ENCODE data around the gene ADAMTS7. TPM values are rescaled to one million over a fixed set of nuclear protein-coding genes. Genes with fewer than 3 reads are reported as not detected.
"Not testable (repeated sequence)": the region's sequence is repeated elsewhere in the genome, so short reads cannot be mapped to it uniquely, and the experiment has no call there.

Gene ADAMTS7
- total RNA-seq, 1 experiment from 2014 or later, result 35.2 TPM

- DNase-seq (ENCODE audit: low read depth), result no peak
Measured at GRCh38 chr15:78831229-78832207, 20.3 kb upstream of the ADAMTS7 start.

- DNase-seq (ENCODE audit: low read depth), result no peak
Measured at GRCh38 chr15:78830514-78831228, 19.4 kb upstream of the ADAMTS7 start.

GRCh38 chr15:78828920-78829319 is 17.7 kb upstream of the ADAMTS7 start:
- no peak for DNase-seq (ENCODE audit: low read depth)

GRCh38 chr15:78822514-78822913 is 11.2 kb upstream of the ADAMTS7 start:
- DNase-seq (ENCODE audit: low read depth), result peak; percentile 21

- DNase-seq (ENCODE audit: low read depth), result no peak
Measured at GRCh38 chr15:78811825-78812183, 540 bp upstream of the ADAMTS7 start.

GRCh38 chr15:78810362-78811123 is 721 bp downstream of the ADAMTS7 start:
- DNase-seq (ENCODE audit: low read depth), result peak; percentile 55

- DNase-seq (ENCODE audit: low read depth), result no peak
Measured at GRCh38 chr15:78810003-78810361, 1.3 kb downstream of the ADAMTS7 start.

- DNase-seq (ENCODE audit: low read depth), result peak; percentile 47
Measured at GRCh38 chr15:78808550-78808949, 2.7 kb downstream of the ADAMTS7 start.

GRCh38 chr15:78807359-78807758 is 3.9 kb downstream of the ADAMTS7 start:
- DNase-seq (ENCODE audit: low read depth), result no peak

- DNase-seq (ENCODE audit: low read depth), result no peak
Measured at GRCh38 chr15:78804391-78804792, 6.9 kb downstream of the ADAMTS7 start.

GRCh38 chr15:78800806-78801205 is 10.5 kb downstream of the ADAMTS7 start:
- no peak for DNase-seq (ENCODE audit: low read depth)

- DNase-seq (ENCODE audit: low read depth), result no peak
Measured at GRCh38 chr15:78800189-78800588, 11.1 kb downstream of the ADAMTS7 start.

GRCh38 chr15:78799102-78799501 is 12.2 kb downstream of the ADAMTS7 start:
- not testable (repeated sequence) for DNase-seq (ENCODE audit: low read depth)

GRCh38 chr15:78798355-78798754 is 12.9 kb downstream of the ADAMTS7 start:
- DNase-seq (ENCODE audit: low read depth), result peak; percentile 94

- peak; percentile 60 for DNase-seq (ENCODE audit: low read depth)
Measured at GRCh38 chr15:78797951-78798350, 13.3 kb downstream of the ADAMTS7 start.

GRCh38 chr15:78796510-78796909 is 14.8 kb downstream of the ADAMTS7 start:
- no peak for DNase-seq (ENCODE audit: low read depth)

- no peak for DNase-seq (ENCODE audit: low read depth)
Measured at GRCh38 chr15:78795043-78795442, 16.2 kb downstream of the ADAMTS7 start.

- not testable (repeated sequence) for DNase-seq (ENCODE audit: low read depth)
Measured at GRCh38 chr15:78794446-78794845, 16.8 kb downstream of the ADAMTS7 start.

- DNase-seq (ENCODE audit: low read depth), result no peak
Measured at GRCh38 chr15:78791357-78791756, 19.9 kb downstream of the ADAMTS7 start.

GRCh38 chr15:78790027-78790426 is 21.2 kb downstream of the ADAMTS7 start:
- no peak for DNase-seq (ENCODE audit: low read depth)

- DNase-seq (ENCODE audit: low read depth), result no peak
Measured at GRCh38 chr15:78789615-78790014, 21.6 kb downstream of the ADAMTS7 start.

Measured in LHCN-M2 (cell line).